Activated T-helper 1 cell treated with Interleukin-2 at 50 U/mL for 16 hours (primary cell): ENCODE data around the gene SKOR2.
"Not testable (repeated sequence)": the region's sequence is repeated elsewhere in the genome, so short reads cannot be mapped to it uniquely, and the experiment has no call there.

Source experiments
- DNase-seq: peaks from one replicate; pipeline ENCODE4 v3.0.0-alpha.2; 2020; ENCODE audit warnings: low read depth

The SKOR2 gene

GRCh38 chr18:47254341-47254939 is 3.0 kb upstream of the SKOR2 start:
- no peak for DNase-seq

GRCh38 chr18:47253101-47253654 is 1.7 kb upstream of the SKOR2 start:
- DNase-seq: no peak

GRCh38 chr18:47250391-47251046 is 941 bp downstream of the SKOR2 start:
- DNase-seq: no peak

- no peak for DNase-seq
These were observed 2.0 kb downstream of the SKOR2 start for GRCh38 chr18:47249314-47249981.

- DNase-seq: no peak
These were observed 2.7 kb downstream of the SKOR2 start for GRCh38 chr18:47248604-47249313.

GRCh38 chr18:47248115-47248603 is 3.3 kb downstream of the SKOR2 start:
- DNase-seq: no peak

GRCh38 chr18:47247416-47248114 is 3.9 kb downstream of the SKOR2 start:
- DNase-seq: no peak

- no peak for DNase-seq
These were observed 4.4 kb downstream of the SKOR2 start for GRCh38 chr18:47247036-47247415.

GRCh38 chr18:47246027-47246971 is 5.2 kb downstream of the SKOR2 start:
- no peak for DNase-seq

GRCh38 chr18:47244086-47244485 is 7.4 kb downstream of the SKOR2 start:
- no peak for DNase-seq

- DNase-seq: no peak
These were observed 16.4 kb downstream of the SKOR2 start for GRCh38 chr18:47235096-47235495.

GRCh38 chr18:47226660-47227059 is 24.8 kb downstream of the SKOR2 start:
- DNase-seq: no peak

- no peak for DNase-seq
These were observed 35.8 kb downstream of the SKOR2 start for GRCh38 chr18:47215554-47216138.

- DNase-seq: no peak
These were observed 42.3 kb downstream of the SKOR2 start for GRCh38 chr18:47209171-47209570.

GRCh38 chr18:47206945-47207637 is 44.4 kb downstream of the SKOR2 start:
- DNase-seq: no peak

- peak; percentile 2 for DNase-seq
These were observed 46.4 kb downstream of the SKOR2 start for GRCh38 chr18:47204908-47205522.

- no peak for DNase-seq
These were observed 47.6 kb downstream of the SKOR2 start for GRCh38 chr18:47203626-47204464.

- DNase-seq: not testable (repeated sequence)
These were observed 55.5 kb downstream of the SKOR2 start for GRCh38 chr18:47195961-47196360.
